ENCODE measurements around the gene RAX.
"Not testable (repeated sequence)": the region's sequence is repeated elsewhere in the genome, so short reads cannot be mapped to it uniquely, and the experiment has no call there.

Gene RAX

DNA sequence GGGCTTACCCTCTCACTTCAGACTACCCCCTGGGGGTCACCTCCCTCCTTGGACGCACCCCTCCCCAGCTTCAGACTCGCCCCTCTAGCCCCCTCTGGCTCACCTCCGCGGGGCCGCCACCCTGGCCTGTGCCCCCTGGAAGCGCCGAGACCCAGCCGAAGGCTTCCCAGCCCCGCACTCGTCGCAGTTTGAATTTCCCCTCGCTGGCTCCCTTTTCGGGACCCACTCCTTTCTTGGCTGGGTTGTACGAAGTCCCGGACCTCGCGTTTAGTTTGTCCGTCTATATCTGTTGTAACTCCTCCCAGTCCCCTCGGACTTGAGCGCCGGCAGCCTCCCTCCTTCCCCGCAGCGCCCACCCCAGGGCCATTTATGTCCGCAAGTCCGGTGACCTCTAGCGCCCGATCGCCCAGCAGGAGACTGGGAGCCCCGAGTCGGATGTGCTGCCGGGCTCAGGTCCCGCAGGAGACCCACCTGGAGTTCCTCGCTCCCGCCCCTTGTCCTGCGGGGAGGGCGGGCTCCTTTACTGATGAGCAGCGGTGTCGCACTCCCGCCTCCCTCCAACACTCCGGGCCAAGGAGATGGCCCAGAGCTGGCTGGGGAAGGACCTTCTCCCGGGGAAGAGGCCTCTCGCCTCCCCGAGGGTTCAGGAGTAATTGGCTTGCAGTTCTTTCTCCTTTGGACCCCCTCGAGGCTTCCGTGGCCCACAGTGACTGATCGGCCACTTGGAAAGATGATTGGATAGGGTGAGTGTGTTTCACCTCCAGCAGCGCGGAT lies 692 bp upstream of the RAX start:
- DNase-seq (ENCODE audit: low read depth): no peak

DNA sequence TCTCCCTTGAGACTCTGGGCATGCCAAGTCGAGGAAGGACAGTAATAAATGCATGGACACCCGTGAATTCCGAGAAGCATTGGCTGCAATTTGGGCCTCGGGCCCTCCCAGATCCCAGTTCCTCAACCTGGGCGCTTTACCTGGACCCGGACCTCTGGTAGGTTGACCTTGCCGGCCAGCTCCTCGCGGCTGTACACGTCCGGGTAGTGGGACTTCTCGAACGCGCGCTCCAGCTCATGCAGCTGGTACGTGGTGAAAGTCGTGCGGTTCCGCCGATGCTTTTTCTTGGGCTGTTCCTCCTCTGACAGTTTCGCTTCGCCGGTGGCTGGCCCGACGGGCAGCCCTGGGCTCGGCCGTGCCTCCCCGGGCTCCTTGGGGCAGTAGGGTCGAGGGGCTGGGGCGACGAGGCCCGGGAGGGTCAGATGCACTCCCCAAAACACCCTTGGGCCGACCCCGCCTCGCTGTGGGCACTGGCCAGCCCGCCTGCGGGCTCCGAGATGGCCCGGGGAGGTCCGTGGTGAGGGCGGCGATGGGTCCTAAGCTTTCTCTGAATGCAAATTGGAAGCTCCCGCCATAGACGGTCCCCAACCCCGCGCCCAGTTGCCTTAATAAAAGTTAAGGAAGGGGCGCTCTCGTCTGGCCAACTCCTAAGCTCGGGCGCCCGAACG lies 899 bp downstream of the RAX start:
- DNase-seq (ENCODE audit: low read depth): no peak

- no peak for DNase-seq (ENCODE audit: low read depth)
These were observed 1.5 kb downstream of the RAX start for GRCh38 chr18:59271606-59272220.

- DNase-seq (ENCODE audit: low read depth): no peak
These were observed 2.5 kb downstream of the RAX start for GRCh38 chr18:59270689-59271257.

GRCh38 chr18:59269563-59270119 lies 3.6 kb downstream of the RAX start:
- DNase-seq (ENCODE audit: low read depth): no peak

GRCh38 chr18:59268721-59269562 lies 4.3 kb downstream of the RAX start:
- DNase-seq (ENCODE audit: low read depth): no peak

GRCh38 chr18:59268127-59268720 lies 5.0 kb downstream of the RAX start:
- DNase-seq (ENCODE audit: low read depth): no peak

DNA sequence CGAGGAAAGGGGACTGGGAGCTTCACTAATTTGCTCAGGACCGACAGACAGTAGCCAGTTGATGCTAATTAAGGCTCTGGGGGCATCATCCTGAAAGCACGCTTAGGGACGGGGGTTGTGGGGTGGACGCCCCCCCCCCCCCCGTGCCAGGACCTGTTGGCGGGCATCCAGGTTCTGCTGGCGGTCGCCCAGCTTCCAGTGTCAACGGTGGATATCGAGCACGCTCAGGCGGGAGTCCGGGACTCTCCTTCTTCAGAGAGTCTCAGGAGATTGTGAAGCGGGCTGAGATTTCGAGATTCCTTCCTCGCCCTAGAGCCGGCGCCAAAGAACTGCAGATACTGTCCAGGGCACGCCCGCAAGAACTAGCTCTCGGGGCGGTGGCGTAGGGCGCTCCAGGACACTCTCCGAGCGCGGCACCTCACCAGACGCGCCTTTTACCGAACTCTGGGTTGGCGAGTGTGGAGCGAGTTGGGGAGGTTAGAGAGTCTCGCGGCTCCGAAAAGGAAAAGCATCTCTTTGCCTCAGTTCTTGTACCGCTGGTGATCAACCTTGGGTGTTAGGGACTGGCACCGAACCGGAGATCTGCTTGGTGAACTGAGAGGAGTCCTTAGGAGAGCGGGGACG lies 5.6 kb downstream of the RAX start:
- DNase-seq (ENCODE audit: low read depth): no peak

- DNase-seq (ENCODE audit: low read depth): no peak
These were observed 6.3 kb downstream of the RAX start for GRCh38 chr18:59266886-59267502.

- no peak for DNase-seq (ENCODE audit: low read depth)
These were observed 6.8 kb downstream of the RAX start for GRCh38 chr18:59266459-59266858.

DNA sequence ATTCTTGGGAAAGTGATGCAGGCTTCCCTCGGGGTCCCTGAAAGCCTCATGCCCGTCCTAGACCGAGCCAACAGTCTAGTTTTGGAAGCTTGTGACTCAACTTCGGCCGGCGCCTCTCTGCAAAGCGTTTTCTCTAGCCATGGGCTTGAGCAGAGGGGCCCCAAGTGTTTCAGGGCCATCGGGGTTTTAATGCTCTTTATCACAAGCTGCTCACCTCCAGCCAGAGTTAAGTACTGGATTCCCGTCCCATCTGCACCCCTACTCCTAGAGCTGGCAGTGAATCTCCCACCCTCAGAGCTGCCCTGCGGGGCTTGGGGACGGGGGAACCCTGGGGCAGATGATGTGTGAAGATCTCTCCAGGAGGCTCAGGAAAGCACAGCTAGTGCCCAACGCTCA lies 7.3 kb downstream of the RAX start:
- DNase-seq (ENCODE audit: low read depth): no peak

- DNase-seq (ENCODE audit: low read depth): no peak
These were observed 7.8 kb downstream of the RAX start for GRCh38 chr18:59265246-59265973.

GRCh38 chr18:59264651-59265245 lies 8.5 kb downstream of the RAX start:
- DNase-seq (ENCODE audit: low read depth): no peak

GRCh38 chr18:59264121-59264571 lies 9.1 kb downstream of the RAX start:
- DNase-seq (ENCODE audit: low read depth): no peak

GRCh38 chr18:59263661-59264060 lies 9.6 kb downstream of the RAX start:
- no peak for DNase-seq (ENCODE audit: low read depth)

GRCh38 chr18:59262243-59262642 lies 11.0 kb downstream of the RAX start:
- not testable (repeated sequence) for DNase-seq (ENCODE audit: low read depth)

GRCh38 chr18:59261842-59262241 lies 11.4 kb downstream of the RAX start:
- not testable (repeated sequence) for DNase-seq (ENCODE audit: low read depth)

GRCh38 chr18:59255491-59255890 lies 17.8 kb downstream of the RAX start:
- not testable (repeated sequence) for DNase-seq (ENCODE audit: low read depth)

GRCh38 chr18:59249199-59249774 lies 24.0 kb downstream of the RAX start:
- DNase-seq (ENCODE audit: low read depth): peak; percentile 87

All from fibroblast of the conjunctiva (primary cell).